ENCODE results near the gene CLEC4M.

- TF ChIP-seq, protein P1, sequence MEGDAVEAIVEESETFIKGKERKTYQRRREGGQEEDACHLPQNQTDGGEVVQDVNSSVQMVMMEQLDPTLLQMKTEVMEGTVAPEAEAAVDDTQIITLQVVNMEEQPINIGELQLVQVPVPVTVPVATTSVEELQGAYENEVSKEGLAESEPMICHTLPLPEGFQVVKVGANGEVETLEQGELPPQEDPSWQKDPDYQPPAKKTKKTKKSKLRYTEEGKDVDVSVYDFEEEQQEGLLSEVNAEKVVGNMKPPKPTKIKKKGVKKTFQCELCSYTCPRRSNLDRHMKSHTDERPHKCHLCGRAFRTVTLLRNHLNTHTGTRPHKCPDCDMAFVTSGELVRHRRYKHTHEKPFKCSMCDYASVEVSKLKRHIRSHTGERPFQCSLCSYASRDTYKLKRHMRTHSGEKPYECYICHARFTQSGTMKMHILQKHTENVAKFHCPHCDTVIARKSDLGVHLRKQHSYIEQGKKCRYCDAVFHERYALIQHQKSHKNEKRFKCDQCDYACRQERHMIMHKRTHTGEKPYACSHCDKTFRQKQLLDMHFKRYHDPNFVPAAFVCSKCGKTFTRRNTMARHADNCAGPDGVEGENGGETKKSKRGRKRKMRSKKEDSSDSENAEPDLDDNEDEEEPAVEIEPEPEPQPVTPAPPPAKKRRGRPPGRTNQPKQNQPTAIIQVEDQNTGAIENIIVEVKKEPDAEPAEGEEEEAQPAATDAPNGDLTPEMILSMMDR (conservative IDR thresholded peaks at IDR 0.05 in 1 of 2, IDR thresholded peaks at IDR 0.05 in 1 of 2; ENCODE audit: low read depth in 1 of 2, low read length in 2 of 2), result no peak
- no peak for TF ChIP-seq EZH2 (IDR thresholded peaks at IDR 0.05; ENCODE audit: low read length, missing control alignments)
These were observed 21.0 kb downstream of the CLEC4M start for GRCh38 chr19:7783991-7784423.
